Neuron (in vitro differentiated cells): ENCODE measurements around the gene ZNF777.

Experiments
- H2AFZ ChIP-seq: one replicate; pipeline ENCODE4 v1.6.1; 2013; ENCODE audit warnings: low read depth, mild to moderate bottlenecking, inconsistent platforms, low read length, moderate library complexity
- H3K27me3 ChIP-seq: one replicate; pipeline ENCODE4 v1.6.1; 2013; ENCODE audit warnings: low read length; ENCODE audit not compliant: insufficient read depth
- H3K36me3 ChIP-seq: one replicate; pipeline ENCODE4 v1.6.1; 2013; ENCODE audit warnings: low read length; ENCODE audit not compliant: insufficient read depth
- H3K4me1 ChIP-seq: one replicate; pipeline ENCODE4 v1.6.1; 2013; ENCODE audit warnings: low read length; ENCODE audit not compliant: insufficient read depth
- H3K4me3 ChIP-seq: 2 replicates; pipeline ENCODE4 v1.5.1; 2013; ENCODE audit warnings: mild to moderate bottlenecking, low read length, moderate library complexity
- H3K9me3 ChIP-seq: one replicate; pipeline ENCODE4 v1.6.1; 2013; ENCODE audit warnings: low read length

ZNF777 gene

DNA sequence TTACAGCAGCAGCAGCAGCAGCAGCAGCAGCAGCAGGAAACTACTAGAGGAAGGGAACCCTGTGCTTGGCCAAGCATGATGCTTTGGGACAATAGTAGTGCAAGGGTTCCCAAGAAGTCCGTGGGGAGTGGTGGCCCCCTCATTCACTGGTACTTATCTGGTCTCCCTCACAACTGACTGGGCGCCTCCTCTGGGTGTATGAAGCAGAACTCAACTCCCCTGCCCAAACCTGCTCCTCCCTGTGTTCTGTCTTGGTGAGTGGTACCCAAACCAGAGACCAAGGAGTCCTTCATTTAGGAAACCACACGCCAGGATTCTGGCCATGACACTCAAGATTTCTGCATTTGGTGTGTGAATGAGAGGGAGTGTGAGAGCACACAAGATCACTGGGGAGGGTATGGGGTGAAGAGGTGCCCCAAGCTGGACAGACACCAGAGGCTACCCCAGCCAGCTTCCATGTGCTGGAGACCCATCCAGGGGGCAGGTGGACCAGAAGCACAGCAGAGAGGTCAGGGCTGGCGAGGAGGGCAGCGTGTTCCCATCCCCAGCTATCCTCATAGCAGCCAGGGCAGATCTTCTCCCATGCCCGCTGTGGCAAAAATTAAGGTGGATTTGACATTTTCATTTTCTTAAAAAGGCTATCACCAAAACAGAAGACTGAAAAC, 10.6 kb upstream of the ZNF777 start:
- Histone ChIP-seq H3K36me3 (peaks cover 37% of the 10 kb centered on the region), H2AFZ (no peak overlapping the region), H3K4me3 (no peak overlapping the region), H3K27me3 (no peaks in the 10 kb centered on the region), H3K9me3 (peaks cover 14% of the 10 kb centered on the region), H3K4me1 (peaks cover 4% of the 10 kb centered on the region)

GRCh38 chr7:149469806-149470205, 8.9 kb upstream of the ZNF777 start:
- Histone ChIP-seq H3K4me3 (no peak overlapping the region), H3K9me3 (peaks cover 13% of the 10 kb centered on the region), H2AFZ (no peak overlapping the region), H3K4me1 (peaks cover 4% of the 10 kb centered on the region), H3K36me3 (peaks cover 25% of the 10 kb centered on the region), H3K27me3 (no peaks in the 10 kb centered on the region)

DNA sequence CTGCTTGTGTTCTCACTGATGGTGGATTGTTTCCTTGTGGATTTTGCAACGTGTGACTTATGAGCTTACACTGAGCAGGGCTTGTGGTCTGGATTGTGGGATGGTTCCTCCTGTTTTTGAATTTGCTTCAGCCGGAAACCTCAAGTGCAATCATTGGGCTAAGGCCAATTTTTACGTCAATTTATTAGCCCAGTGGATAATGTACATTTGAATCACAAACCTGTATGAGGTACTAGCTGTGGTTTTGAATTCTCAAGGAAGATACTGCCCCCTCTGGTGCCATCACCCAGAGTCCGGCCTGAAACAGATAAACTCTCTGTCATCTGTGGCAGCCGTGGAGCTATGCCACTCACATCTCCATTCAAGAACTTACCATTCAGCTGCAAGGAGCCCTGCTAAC, 7.3 kb upstream of the ZNF777 start:
- H3K9me3 ChIP-seq, result peaks cover 10% of the 10 kb centered on the region
- H3K36me3 ChIP-seq, result peaks cover 9% of the 10 kb centered on the region
- H3K27me3 ChIP-seq, result no peaks in the 10 kb centered on the region
- peaks cover 4% of the 10 kb centered on the region for H3K4me1 ChIP-seq
- no peak overlapping the region for H3K4me3 ChIP-seq
- no peak overlapping the region for H2AFZ ChIP-seq

DNA sequence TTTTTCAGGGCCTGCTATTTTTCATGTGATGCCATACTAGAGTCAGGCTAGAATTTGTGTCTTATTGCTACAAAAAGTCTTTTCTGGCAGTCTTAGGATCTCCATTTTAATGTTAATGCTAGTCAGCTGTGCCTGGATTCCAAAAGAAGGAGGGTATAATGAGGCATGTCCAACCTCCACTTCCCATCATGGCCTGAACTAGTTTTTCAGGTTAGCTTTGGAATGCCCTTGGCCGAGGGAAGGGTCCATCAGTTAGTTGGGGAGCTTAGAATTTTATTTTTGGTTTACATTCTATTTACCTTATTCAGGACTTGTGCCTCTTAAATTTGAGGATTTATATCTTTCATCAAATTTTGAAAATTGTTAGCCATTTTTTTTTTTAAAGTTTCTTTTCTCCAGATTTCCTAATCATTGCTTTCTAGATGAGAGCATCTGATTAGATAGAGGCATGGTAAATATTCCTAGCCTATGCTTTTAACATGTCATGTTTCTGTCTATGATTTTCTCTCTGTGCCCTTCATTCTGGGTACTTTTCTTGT, 6.5 kb upstream of the ZNF777 start:
- Histone ChIP-seq H3K27me3 (no peaks in the 10 kb centered on the region), H3K4me1 (peaks cover 4% of the 10 kb centered on the region), H3K4me3 (no peak overlapping the region), H3K36me3 (peaks cover 1% of the 10 kb centered on the region), H2AFZ (no peak overlapping the region), H3K9me3 (peaks cover 10% of the 10 kb centered on the region)

DNA sequence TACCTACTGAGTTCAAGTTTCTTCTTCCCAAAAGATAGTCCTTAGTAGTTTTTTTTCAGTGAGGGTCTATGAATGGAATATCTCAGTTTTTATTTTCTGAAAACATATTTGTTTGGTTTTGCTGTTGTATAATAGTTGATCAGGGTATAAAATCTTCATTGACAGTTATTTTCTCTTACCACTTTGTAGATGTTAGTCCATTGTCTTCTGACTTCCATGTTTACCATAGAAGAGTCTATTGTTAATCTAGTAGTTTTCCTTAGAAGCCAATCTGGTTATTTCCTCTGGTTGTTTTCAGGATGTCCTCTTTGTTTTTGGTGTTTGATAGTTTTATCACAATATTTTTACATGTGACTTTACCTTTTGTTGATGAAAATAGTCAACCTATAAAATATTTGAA, 5.5 kb upstream of the ZNF777 start:
- H2AFZ ChIP-seq, result no peak overlapping the region
- H3K4me3 ChIP-seq, result no peak overlapping the region
- no peaks in the 10 kb centered on the region for H3K27me3 ChIP-seq
- no peaks in the 10 kb centered on the region for H3K36me3 ChIP-seq
- H3K4me1 ChIP-seq, result peaks cover 4% of the 10 kb centered on the region
- peaks cover 5% of the 10 kb centered on the region for H3K9me3 ChIP-seq

DNA sequence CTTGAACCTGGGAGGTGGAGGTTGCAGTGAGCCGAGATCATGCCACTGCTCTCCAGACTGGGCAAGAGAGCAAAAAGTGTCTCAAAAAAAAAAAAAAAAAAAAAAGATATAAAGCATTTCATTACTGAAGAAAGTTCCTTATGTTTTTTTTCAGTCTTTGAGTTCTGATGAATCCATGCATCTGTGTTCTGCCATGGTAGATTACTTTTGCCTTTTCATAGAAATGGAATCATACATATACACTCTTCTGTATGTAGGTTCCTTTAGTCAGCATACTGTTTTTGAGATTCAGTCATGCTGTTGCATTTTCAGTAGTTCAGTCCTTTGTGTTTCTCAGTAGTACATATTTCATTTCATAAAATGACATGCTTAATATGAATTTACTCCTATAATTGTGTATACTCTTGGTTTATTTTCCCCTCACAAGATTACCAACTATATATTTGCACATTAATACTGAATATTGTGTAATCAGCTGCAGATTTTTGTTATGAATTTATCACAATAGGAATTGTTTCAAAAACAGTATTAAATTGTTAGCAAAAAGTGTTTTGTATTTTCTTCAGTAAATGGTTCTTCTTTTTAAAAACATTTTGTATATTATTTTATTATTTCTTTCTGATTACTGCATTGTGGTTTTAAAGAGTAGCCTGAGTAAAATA, 2.8 kb upstream of the ZNF777 start:
- Histone ChIP-seq H2AFZ (no peak overlapping the region), H3K36me3 (no peaks in the 10 kb centered on the region), H3K9me3 (peaks cover 4% of the 10 kb centered on the region), H3K4me1 (peaks cover 11% of the 10 kb centered on the region), H3K4me3 (no peak overlapping the region), H3K27me3 (no peaks in the 10 kb centered on the region)

GRCh38 chr7:149462101-149462520, 1.2 kb upstream of the ZNF777 start:
- H3K4me1 ChIP-seq, result peaks cover 13% of the 10 kb centered on the region
- no peak overlapping the region for H2AFZ ChIP-seq
- no peaks in the 10 kb centered on the region for H3K27me3 ChIP-seq
- H3K9me3 ChIP-seq, result peaks cover 4% of the 10 kb centered on the region
- H3K4me3 ChIP-seq, result no peak overlapping the region
- H3K36me3 ChIP-seq, result peaks cover under 1% of the 10 kb centered on the region

DNA sequence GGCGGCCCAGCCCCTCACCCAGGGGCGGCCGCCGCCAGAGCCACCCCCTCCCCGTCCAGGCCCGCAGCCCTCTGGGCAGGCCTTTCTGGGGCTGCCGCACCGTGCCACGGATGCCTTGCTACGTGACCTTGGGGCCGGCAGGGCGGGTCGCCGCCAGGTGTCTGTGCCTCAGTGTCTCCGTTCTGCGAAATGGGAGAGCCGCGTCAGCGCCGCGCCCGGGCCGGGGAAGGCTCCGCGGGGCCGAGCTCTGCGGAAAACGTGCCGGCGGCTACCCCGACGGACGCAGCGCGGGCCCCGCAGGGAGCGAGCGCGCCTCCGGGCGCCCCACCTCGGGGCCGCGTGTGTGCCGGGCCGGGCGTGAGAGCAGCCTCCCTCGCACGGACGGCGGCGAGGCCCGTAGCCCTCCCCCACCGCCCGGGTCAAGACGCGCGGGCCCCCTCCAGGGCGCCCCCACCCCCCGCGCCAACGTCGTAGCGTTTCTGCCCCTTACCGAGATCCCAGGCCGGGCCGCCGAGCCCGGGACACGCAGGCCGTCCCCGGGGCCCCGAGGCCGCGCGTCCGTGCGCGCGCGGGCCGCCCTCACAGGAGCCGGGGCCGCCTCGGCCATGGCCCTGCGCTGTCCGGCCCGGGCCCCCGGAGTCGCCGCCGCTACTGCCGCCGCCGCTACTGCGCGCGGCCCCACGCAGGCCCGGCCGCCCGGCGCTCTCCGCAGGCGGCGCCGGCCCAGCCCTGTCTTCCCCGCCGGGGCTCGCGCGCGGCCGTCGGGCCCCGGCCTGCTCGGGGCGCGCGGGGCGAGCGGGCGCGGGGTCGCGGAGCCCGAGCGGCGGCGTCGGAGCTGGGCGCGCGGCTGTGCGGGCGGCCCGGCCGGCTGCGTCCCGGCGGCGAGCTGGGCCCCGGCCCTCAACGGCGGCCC, 1.1 kb downstream of the ZNF777 start:
- Histone ChIP-seq H3K4me1 (peaks cover 9% of the 10 kb centered on the region), H3K9me3 (no peaks in the 10 kb centered on the region), H3K36me3 (peaks cover 19% of the 10 kb centered on the region), H3K27me3 (no peaks in the 10 kb centered on the region), H2AFZ (no peak overlapping the region), H3K4me3 (peak overlapping the region; percentile 69)

GRCh38 chr7:149459201-149459539, 1.7 kb downstream of the ZNF777 start:
- H3K36me3 ChIP-seq, result peaks cover 26% of the 10 kb centered on the region
- H3K4me1 ChIP-seq, result peaks cover 9% of the 10 kb centered on the region
- H3K4me3 ChIP-seq, result peak overlapping the region; percentile 69
- H3K27me3 ChIP-seq, result no peaks in the 10 kb centered on the region
- H2AFZ ChIP-seq, result no peak overlapping the region
- H3K9me3 ChIP-seq, result no peaks in the 10 kb centered on the region

- no peaks in the 10 kb centered on the region for H3K27me3 ChIP-seq
- H3K4me1 ChIP-seq, result peaks cover 9% of the 10 kb centered on the region
- no peaks in the 10 kb centered on the region for H3K9me3 ChIP-seq
- H3K36me3 ChIP-seq, result peaks cover 34% of the 10 kb centered on the region
- no peak overlapping the region for H3K4me3 ChIP-seq
- no peak overlapping the region for H2AFZ ChIP-seq
Observed at GRCh38 chr7:149458235-149458634, 2.6 kb downstream of the ZNF777 start.

DNA sequence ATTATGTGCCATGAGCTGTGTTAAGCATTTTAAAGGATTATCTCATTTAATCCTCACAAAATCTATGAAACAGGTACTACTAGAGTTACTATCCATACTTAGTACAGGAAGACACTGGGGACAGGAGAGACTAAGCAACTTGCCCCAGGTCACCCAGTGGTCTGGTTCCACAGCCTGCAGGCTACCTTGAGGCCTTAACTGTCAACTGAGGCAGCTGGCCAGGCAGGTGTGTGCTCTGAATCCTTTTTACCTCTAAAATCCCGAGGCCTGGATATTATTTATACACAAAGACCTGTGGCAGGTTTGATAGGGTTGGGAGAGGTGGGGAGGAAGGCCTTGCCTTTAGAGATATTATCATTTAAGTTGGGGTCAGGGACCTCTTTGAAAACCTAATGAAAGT, 3.1 kb downstream of the ZNF777 start:
- Histone ChIP-seq H3K9me3 (no peaks in the 10 kb centered on the region), H3K4me1 (peaks cover 9% of the 10 kb centered on the region), H3K27me3 (no peaks in the 10 kb centered on the region), H3K4me3 (no peak overlapping the region), H2AFZ (no peak overlapping the region), H3K36me3 (peaks cover 38% of the 10 kb centered on the region)

GRCh38 chr7:149456506-149457421, 4.1 kb downstream of the ZNF777 start:
- Histone ChIP-seq H3K36me3 (peaks cover 40% of the 10 kb centered on the region), H3K4me1 (peaks cover 9% of the 10 kb centered on the region), H3K9me3 (no peaks in the 10 kb centered on the region), H3K27me3 (no peaks in the 10 kb centered on the region), H2AFZ (no peak overlapping the region), H3K4me3 (no peak overlapping the region)
